ENCODE measurements around the gene HPCAL1. TPM values are rescaled to one million over a fixed set of nuclear protein-coding genes. Genes with fewer than 3 reads are reported as not detected.

Gene HPCAL1
- total RNA-seq, 1 donor from 2014 or later, result 401 TPM

DNA sequence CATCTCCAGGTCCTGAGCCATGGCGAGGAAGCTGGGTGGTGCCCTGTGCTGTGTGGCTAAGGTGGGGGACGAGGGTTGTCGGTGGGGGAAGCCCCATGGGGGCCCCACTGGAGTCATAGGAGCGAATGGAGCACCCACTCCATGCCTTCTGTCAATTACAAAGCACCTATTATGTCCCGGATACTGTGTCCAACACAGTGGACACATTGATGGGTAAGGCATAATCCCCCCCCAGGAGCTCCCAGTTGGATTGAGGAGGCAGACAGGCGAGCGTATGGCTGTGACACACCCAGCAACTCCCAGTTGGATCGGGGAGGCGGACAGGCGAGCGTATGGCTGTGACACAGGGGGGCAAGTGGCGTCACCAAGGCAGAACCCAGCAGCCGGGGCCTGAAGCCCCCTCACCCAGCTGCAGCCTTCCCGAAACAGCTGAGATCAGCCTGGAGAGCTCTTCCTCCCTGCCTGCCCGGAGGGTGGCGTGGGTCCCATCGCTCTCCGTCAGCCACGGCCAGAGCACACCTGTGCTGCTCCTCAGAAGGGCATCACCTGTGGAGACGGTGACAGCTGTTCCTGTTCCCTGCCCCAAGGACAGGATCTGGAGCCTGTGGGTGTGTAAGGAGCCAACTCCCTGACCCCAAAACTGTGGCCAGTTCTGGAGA lies 69.6 kb downstream of the HPCAL1 start:
- no peak for DNase-seq (ENCODE audit: low spot score in 2 of 2)
- TF ChIP-seq, protein P1, sequence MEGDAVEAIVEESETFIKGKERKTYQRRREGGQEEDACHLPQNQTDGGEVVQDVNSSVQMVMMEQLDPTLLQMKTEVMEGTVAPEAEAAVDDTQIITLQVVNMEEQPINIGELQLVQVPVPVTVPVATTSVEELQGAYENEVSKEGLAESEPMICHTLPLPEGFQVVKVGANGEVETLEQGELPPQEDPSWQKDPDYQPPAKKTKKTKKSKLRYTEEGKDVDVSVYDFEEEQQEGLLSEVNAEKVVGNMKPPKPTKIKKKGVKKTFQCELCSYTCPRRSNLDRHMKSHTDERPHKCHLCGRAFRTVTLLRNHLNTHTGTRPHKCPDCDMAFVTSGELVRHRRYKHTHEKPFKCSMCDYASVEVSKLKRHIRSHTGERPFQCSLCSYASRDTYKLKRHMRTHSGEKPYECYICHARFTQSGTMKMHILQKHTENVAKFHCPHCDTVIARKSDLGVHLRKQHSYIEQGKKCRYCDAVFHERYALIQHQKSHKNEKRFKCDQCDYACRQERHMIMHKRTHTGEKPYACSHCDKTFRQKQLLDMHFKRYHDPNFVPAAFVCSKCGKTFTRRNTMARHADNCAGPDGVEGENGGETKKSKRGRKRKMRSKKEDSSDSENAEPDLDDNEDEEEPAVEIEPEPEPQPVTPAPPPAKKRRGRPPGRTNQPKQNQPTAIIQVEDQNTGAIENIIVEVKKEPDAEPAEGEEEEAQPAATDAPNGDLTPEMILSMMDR (IDR thresholded peaks at IDR 0.05), result no peak
- Histone ChIP-seq H3K9me3 (no peaks in the 10 kb centered on the region), H3K27ac (no peak overlapping the region), H3K4me3 (no peak overlapping the region), H3K36me3 (no peaks in the 10 kb centered on the region), H3K27me3 (no peaks in the 10 kb centered on the region), H3K4me1 (no peaks in the 10 kb centered on the region)
- intact Hi-C loops (cut with DNase I), result no loop called here

DNA sequence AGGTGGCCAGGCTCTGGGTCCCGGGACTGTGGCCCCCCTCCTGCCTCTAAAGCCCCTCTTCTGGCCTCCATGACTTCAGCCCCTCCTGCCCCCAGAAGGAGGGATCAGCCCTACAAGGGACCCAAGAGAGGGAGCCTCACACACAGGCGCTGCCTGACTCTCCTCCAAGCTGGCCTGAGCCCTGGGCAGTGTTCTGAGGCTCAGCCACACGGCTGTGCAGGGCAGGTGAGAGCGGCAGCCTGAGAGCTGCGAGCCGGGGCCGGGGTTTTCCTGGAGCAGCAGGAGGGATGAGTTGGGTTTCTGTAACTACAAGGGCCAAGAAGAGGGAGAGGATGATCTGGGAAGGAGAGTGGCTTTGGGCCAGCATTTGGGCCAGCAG lies 70.1 kb downstream of the HPCAL1 start:
- DNase-seq (ENCODE audit: low spot score in 2 of 2), result no peak
- no peaks in the 10 kb centered on the region for H3K9me3 ChIP-seq
- intact Hi-C loops (cut with DNase I), result no loop called here
- no peaks in the 10 kb centered on the region for H3K4me1 ChIP-seq
- no peak overlapping the region for H3K27ac ChIP-seq
- H3K27me3 ChIP-seq, result no peaks in the 10 kb centered on the region
- TF ChIP-seq, protein P1 (IDR thresholded peaks at IDR 0.05), result no peak
- H3K36me3 ChIP-seq, result no peaks in the 10 kb centered on the region
- H3K4me3 ChIP-seq, result no peak overlapping the region

DNA sequence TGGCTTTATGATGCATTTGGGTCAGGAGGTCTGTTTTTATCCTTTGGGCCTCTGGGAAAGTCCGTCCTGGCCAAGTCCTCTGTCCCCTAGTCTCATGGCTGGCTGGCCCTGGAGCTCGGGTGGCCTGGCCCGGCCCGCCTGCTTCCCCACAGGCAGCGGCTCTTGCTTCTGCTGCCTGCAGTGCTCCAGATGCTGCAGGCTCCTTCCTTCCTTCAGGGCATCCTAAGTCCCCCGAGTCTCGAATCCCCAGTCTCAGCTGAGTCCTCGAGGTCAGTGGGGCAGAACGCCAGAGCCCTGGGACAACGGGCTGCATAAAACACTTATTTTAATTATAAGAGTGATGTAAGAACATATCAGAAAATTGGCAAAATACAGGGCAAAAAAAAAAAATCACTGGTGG lies 71.2 kb downstream of the HPCAL1 start:
- Histone ChIP-seq H3K27ac (no peak overlapping the region), H3K4me1 (no peaks in the 10 kb centered on the region), H3K36me3 (no peaks in the 10 kb centered on the region), H3K27me3 (no peaks in the 10 kb centered on the region), H3K9me3 (no peaks in the 10 kb centered on the region), H3K4me3 (no peak overlapping the region)
- TF ChIP-seq, protein P1 (IDR thresholded peaks at IDR 0.05), result no peak
- no peak for DNase-seq (ENCODE audit: low spot score in 2 of 2)
- intact Hi-C loops (cut with DNase I), result no loop called here

DNA sequence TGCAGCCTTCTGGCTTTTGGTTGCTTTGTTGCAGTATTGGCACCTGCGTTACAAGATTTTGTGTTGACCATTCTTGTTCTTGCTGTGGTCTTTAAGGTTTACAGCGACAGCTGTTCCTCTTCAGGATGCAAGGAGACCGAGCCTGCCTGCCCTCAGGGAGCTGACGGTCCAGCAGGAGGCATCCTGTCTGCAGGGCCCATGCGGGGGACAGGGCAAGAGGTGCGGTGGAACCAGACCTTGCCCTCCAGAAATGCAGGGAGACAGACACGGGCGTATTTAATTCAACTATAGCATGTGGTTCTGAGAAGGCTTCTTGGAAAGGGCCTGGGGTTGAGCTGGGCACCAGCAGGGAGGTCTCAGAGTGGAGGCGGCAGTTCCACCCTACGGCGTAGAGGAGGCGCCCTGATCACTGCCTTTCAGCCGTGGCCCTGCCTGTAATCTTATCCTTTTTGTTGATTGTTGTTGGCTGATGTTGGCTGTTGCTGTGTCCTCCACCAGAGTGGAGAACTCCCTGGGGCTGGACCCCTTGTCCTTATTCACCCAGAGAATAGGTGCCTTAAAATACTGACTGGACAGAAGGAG lies 71.7 kb downstream of the HPCAL1 start:
- DNase-seq (ENCODE audit: low spot score in 2 of 2), result no peak
- Histone ChIP-seq H3K4me1 (no peaks in the 10 kb centered on the region), H3K27me3 (no peaks in the 10 kb centered on the region), H3K9me3 (no peaks in the 10 kb centered on the region), H3K36me3 (no peaks in the 10 kb centered on the region), H3K27ac (no peak overlapping the region), H3K4me3 (no peak overlapping the region)
- intact Hi-C loops (cut with DNase I), result no loop called here
- TF ChIP-seq, protein P1 (IDR thresholded peaks at IDR 0.05), result no peak

DNA sequence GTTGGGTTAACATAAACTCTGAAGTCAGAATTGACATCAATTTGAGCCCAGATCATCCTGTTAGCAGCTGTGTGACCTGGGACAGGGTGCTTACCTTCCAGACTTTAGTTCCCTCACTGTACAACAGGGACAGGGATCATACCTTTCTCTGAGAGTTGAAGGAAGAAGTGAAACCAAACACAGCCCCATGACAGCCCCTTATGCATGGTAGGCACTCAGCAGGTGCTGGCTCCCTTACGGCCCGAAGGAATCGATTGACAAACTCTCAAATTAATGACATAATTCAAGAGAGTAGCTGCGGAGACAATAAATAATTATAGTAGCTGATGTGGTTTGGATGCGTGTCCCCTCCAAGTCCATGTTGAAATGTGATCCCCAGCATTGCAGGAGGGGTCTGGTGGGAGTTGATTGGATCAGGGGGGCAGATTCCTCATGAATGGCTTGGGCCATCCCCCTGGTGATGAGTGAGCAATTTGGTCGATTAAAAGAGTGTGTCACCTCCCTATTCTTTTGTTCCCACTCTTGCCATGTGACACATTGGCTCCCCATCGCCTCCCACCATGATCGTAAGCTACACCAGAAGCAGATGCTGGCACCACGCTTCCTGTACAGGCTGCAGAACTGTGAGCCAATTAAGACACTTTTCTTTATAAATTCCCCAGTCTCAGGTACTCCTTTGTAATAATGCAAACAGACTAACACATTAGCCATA lies 73.0 kb downstream of the HPCAL1 start:
- no peak overlapping the region for H3K27ac ChIP-seq
- DNase-seq (ENCODE audit: low spot score in 2 of 2), result no peak
- H3K4me1 ChIP-seq, result no peaks in the 10 kb centered on the region
- no peaks in the 10 kb centered on the region for H3K9me3 ChIP-seq
- no peak overlapping the region for H3K4me3 ChIP-seq
- no peaks in the 10 kb centered on the region for H3K36me3 ChIP-seq
- H3K27me3 ChIP-seq, result no peaks in the 10 kb centered on the region
- TF ChIP-seq, protein P1 (IDR thresholded peaks at IDR 0.05), result no peak
- intact Hi-C loops (cut with DNase I), result no loop called here
